GM18526 (cell line): ENCODE results near the gene SLC15A4.
A peak's percentile ranks its signal among the peaks of the same experiment; 100 is the strongest.

Experiments used
- POLR2A ChIP-seq: IDR thresholded peaks from 3 replicates; pipeline ENCODE4 v1.6.1; 2011; ENCODE audit not compliant: insufficient read length; ENCODE audit errors: extremely low read depth

The SLC15A4 gene

GRCh38 chr12:128823916-128824839 lies at the start of gene SLC15A4:
TSS of gene SLC15A4 (minus strand) at chr12:128823958. CDS start at chr12:128823943, 15 bp downstream.
- peak; percentile 96 for TF ChIP-seq POLR2A

- no peak for TF ChIP-seq POLR2A
These were observed 48.5 kb upstream of the SLC15A4 start for GRCh38 chr12:128872303-128872702.

- no peak for TF ChIP-seq POLR2A
These were observed 47.7 kb upstream of the SLC15A4 start for GRCh38 chr12:128871516-128871892.

- no peak for TF ChIP-seq POLR2A
These were observed 43.7 kb upstream of the SLC15A4 start for GRCh38 chr12:128867466-128867865.

GRCh38 chr12:128864516-128865186 lies 40.9 kb upstream of the SLC15A4 start:
- TF ChIP-seq POLR2A, result no peak

GRCh38 chr12:128863957-128864356 lies 40.2 kb upstream of the SLC15A4 start:
- TF ChIP-seq POLR2A, result no peak

GRCh38 chr12:128861226-128862016 lies 37.7 kb upstream of the SLC15A4 start:
- no peak for TF ChIP-seq POLR2A

- no peak for TF ChIP-seq POLR2A
These were observed 35.6 kb upstream of the SLC15A4 start for GRCh38 chr12:128859311-128859710.

GRCh38 chr12:128857133-128857763 lies 33.5 kb upstream of the SLC15A4 start:
- no peak for TF ChIP-seq POLR2A

GRCh38 chr12:128856791-128857078 lies 33.0 kb upstream of the SLC15A4 start:
- no peak for TF ChIP-seq POLR2A

- no peak for TF ChIP-seq POLR2A
These were observed 32.5 kb upstream of the SLC15A4 start for GRCh38 chr12:128856035-128856790.

- TF ChIP-seq POLR2A, result no peak
These were observed 29.9 kb upstream of the SLC15A4 start for GRCh38 chr12:128853600-128854197.

- no peak for TF ChIP-seq POLR2A
These were observed 29.3 kb upstream of the SLC15A4 start, which contains the start of gene GLT1D1 for GRCh38 chr12:128852885-128853599. TSS of gene GLT1D1 (plus strand) at chr12:128853478. CDS start at chr12:128853582, 104 bp downstream.

- no peak for TF ChIP-seq POLR2A
These were observed 28.4 kb upstream of the SLC15A4 start for GRCh38 chr12:128852026-128852698.
